Eye (tissue), 1 donor: ENCODE results near the gene CFAP107.
"Not testable (repeated sequence)": the region's sequence is repeated elsewhere in the genome, so short reads cannot be mapped to it uniquely, and the experiment has no call there.

Experiments
- DNase-seq: peaks from one replicate; pipeline ENCODE4 v3.0.0-alpha.2; 2015

CFAP107 gene

DNA sequence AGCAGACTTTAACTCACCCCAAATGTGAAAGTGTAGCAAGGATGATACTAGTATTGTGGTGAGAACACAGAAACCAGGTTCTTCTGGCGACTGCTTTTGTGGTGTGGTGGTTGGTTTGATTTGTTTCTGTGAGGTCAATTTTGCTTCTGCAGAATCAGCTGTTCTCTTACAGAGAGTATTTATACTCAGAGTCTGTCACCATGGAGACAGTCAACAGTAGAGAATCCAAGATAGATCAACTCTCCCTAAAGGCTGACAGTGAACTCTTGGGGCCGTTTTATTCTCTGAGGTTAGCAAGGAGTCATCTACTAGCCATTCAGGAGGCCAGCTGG lies at the start of gene CFAP107:
Gene CFAP107 (plus strand): TSS at position 209 of the 332 bp plus-strand sequence. CDS start 231 bp downstream, outside the sequence.
- DNase-seq = peak; percentile 4

GRCh38 chr1:12696658-12697057 lies 49.3 kb upstream of the CFAP107 start:
- DNase-seq = no peak

- DNase-seq = no peak
These were observed 48.6 kb upstream of the CFAP107 start for GRCh38 chr1:12697397-12697796.

- DNase-seq = no peak
These were observed 42.1 kb upstream of the CFAP107 start for GRCh38 chr1:12703821-12704451.

- no peak for DNase-seq
These were observed 39.9 kb upstream of the CFAP107 start for GRCh38 chr1:12706061-12706460.

DNA sequence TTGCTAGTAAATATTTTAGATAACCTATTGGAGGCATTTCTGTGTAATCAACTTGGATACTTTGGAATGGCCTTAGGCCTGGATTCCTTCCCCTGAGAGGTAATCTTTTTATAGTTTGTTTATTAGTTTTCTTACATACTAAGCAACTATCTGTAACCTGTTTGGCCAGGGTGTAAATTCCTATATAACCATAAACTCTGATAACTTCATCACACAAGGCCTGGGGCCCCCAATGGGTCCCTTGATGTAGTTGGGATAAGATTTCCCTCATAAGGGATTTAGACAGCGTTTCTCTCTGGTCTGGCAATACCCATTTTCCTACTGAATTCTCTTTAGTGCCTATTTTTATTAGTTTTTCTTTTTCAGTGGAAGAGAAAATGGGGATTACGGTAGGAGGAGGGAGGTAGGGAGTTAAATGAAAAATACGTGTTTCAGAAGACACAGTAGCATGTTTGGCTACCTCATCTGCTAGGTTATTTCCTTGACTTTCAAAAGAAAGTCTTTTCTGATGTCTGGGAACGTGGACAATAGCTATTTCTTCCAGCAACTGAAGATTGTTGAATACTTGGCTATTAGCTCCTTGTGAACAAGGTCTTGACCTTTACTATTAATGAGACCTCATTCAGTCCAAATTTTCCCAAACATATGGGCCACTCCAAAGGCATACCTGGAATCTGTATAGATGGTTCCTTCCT lies 37.5 kb upstream of the CFAP107 start:
- DNase-seq = no peak

DNA sequence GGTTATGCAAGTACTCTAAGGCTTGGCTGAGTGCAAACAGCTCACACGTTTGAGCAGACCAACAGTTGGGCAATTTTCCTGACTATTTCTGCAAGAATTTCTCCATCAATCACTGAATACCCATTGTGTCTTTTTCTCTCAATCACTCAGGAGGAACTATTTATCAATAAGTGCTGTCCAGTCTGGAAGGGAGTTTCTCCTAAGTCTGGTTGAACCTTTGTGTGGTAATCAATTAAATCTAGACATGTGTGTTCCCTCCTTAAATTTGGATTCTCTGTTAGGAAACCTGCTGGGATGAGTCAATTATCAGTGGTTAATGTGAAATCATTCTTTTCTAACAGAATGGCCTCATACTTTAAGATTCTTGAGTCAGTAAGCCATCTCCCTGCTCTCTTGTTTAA lies 36.9 kb upstream of the CFAP107 start:
- DNase-seq = no peak

GRCh38 chr1:12709696-12710095 lies 36.3 kb upstream of the CFAP107 start:
- DNase-seq = no peak

DNA sequence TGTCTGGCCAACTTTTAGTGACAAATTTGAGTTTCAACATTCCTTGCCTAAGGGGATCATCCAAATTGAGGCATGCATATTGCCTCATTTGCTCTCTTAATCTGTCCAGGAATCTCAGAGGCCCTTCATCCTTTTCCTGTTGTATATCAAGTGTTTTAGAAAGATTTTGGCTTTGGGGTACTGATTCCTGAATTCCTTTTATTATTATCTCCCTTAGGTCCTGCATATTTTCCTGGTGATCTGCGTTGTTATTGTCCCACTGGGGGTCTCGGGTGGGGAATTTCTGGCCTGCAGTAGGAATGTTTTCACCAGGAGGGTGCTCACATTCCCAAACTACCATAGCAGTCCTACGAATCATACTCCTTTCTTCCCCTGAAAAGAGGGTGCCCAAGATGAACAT lies 34.5 kb upstream of the CFAP107 start:
- DNase-seq = no peak

DNA sequence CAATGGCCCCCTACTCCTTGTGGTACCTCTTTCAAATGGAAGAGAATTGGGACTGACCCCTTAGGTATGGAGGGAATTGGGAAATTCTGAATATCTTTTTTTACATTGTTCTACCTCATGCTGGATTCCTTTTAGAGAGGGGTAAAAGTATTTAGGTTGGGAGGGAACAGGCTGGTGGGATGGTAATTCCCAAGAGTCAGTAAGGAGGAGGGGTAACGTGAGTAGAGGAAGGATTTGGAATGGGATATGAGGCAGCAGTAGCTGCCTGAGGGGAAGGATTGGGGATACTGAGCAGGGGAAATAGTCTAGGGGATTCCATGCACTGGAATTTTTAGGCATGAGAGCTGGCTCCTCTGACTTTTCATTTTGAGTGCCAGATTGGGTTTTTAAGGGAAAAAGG lies 33.9 kb upstream of the CFAP107 start:
- no peak for DNase-seq

DNA sequence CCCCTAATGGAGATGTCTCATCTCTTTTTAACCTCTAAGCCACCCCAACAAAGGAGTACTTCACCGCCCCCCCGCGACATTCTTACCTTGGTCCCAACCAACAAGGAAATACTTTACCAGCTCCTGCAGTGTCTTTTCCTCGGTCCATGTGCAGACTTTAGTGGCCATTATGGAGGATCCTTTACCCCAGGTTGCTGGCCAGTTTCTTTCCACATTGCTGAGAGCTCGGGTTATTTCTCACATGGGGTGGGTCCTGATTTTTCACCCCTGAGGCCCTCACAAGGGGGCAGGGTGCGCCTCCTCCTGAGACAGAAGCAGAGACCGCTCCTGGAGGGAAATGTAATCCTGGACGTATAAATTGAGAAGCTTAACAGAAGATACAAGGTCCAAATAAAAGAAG lies 33.1 kb upstream of the CFAP107 start:
- no peak for DNase-seq

GRCh38 chr1:12713651-12714050 lies 32.3 kb upstream of the CFAP107 start:
- DNase-seq = not testable (repeated sequence)

- DNase-seq = no peak
These were observed 31.1 kb upstream of the CFAP107 start for GRCh38 chr1:12714710-12715475.

DNA sequence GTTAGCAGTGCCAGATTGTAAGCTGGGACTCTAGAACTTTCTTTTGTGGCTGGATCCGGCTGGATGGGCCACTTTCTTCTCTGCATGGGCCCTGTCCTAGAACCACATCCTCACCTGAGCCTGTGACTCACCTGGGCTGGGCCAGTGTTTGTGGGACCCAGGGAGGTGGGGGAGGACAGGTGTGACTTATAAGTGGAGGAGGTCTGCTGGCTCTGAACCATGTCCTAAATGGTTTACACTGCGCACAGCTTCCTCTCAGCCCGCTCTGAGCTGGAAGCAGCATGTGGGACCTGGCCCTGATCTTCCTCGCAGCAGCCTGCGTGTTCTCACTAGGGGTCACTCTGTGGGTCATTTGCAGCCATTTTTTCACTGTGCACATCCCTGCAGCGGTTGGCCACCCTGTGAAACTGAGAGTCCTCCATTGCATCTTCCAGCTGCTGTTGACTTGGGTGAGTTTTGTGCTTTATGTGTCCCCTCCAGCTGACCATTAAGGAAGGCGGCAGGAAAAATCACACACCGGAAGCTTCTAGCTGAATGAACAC lies 30.0 kb upstream of the CFAP107 start, which contains the start of gene AADACL3:
Gene AADACL3 (plus strand): TSS at position 215 of the 542 bp plus-strand sequence. CDS start 67 bp downstream, at position 282.
- DNase-seq = peak; percentile 28

- no peak for DNase-seq
These were observed 28.6 kb upstream of the CFAP107 start for GRCh38 chr1:12717301-12717838.

DNA sequence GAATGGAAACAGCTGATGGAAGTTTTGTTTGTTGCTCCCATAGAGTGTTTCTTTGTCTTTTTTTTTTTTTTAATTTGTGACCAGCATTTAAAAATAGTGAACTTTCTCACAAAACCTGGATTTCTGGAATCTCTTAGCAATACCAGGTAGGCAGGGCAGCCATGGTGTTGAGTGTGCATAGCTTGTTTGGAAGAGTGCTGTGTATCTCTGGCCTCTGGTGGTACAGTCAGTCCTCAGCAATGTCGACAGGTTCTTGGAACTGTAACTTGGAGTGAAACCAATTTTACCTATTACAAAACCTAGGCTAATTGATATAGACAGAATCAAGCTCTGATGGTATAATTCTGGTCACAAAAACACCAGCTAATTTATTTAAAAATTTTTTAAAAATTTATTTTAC lies 23.4 kb upstream of the CFAP107 start:
- no peak for DNase-seq

DNA sequence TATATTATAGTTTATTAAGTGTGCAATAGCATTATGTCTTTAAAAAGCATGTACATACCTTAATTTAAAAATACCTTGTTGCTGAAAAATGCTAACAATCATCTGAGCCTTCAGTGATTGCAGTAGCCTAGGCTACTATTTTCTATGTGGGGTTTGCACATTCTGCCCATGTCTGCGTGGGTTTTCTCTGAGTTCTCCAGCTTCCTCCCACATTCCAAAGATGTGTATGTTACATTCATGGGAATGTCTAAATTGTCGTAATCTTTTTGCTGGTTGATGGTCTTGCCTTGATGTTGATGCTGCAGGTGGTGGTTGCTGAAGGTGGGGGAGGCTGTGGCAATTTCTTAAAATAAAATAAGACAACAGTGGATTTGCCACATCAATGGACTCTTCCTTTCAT lies 17.6 kb upstream of the CFAP107 start:
- no peak for DNase-seq

- DNase-seq = no peak
These were observed 15.8 kb upstream of the CFAP107 start for GRCh38 chr1:12730156-12730555.

DNA sequence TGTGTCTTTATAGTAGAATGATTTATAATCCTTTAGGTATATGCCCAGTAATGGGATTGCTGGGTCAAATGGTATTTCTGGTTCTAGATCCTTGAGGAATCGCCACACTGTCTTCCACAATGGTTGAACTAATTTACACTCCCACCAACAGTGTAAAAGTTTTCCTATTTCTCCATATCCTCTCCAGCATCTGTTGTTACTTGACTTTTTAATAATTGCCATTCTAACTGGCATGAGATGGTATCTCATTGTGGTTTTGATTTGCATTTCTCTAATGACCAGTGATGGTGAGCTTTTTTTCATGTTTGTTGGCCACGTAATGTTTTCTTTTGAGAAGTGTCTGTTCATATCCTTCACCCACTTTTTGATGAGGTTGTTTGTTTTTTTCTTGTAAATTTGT lies 14.9 kb upstream of the CFAP107 start:
- not testable (repeated sequence) for DNase-seq

- no peak for DNase-seq
These were observed 11.3 kb upstream of the CFAP107 start for GRCh38 chr1:12734651-12735050.

DNA sequence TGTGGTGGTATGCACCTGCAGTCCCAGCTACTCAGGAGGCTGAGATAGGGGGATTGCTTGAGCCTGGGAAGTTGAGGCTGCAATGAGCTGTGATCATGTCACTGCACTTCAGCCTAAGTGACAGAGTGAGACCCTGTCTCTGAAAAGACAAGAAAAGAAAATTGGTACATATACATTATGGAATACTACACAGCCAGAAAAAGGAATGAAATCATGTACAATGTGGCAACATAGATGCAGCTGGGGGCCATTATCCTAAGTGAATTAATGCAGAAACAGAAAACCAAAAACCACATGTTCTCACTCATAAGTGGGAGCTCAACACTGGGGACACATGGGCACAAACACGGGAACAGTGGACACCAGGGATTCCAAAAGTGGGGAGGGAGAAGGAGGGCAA lies 7.1 kb upstream of the CFAP107 start:
- DNase-seq = no peak

DNA sequence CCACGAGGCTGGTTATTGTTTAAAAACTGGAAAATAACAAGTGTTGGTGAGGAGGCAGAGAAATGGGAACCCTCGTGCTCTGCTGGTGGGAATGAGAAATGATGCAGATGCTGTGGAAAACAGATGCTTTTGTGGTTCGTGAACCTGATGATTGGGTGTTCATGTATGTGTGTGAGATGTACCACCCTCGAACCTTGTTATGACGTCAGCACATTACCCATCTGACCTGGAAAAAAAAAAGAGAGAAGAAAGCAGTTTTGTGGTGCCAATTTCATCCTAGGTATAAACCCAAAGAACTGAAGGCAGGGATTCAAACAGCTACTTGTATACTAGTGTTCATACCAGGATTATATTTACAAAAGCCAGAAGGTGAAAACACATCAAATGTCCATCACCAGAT lies 6.4 kb upstream of the CFAP107 start:
- DNase-seq = no peak

DNA sequence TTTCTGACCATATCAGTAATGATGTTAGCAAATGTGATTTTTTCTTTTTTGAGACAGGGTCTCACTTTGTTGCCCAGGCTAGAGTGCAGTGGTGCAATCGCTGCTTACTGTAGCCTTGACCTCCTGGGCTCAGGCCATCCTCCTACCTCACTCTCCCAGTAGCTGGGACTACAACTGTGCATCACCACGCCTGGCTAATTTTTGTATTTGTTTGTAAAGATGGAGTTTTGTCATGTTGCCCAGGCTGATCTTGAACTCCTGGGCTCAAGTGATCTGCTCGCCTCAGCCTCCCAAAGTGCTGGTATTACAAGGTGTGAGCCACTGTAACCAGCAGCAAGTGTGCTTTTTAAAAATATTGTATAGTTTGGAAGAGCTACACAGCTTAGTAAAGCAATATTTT lies 4.1 kb upstream of the CFAP107 start:
- DNase-seq = no peak
